C4-2B (cell line): ENCODE measurements around the gene SHB.

Experiments used
- H3K27ac ChIP-seq: fragments of 450-650 bp; 2 replicates; pipeline ENCODE4 v1.5.1; 2017
- CTCF ChIP-seq: fragments of 450-650 bp; conservative IDR thresholded peaks from 2 replicates; pipeline ENCODE4 v1.5.1; 2017; ENCODE audit warnings: mild to moderate bottlenecking
- ZFX ChIP-seq: fragments of 450-650 bp; IDR thresholded peaks from 2 replicates; pipeline ENCODE4 v1.6.1; 2017

SHB gene

DNA sequence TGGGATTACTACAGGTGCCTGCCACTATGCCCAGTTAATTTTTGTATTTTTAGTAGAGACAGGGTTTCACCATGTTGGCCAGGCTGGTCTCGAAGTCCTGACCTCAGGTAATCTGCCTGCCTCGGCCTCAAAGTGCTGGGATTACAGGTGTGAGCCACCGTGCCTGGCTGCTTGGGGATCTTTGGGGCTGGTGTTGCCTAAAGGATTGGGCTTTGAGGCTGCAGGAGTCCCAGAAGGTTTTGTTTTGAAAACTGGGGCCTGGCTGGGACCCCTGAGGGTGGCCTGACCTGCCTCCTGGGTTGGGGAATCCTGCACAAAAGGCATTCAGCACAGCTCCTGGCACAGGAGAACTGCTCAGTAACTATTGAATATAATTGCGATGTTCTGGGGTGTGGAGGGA lies 25.1 kb upstream of the SHB start:
- no peak overlapping the region for H3K27ac ChIP-seq
- TF ChIP-seq ZFX (no peak), CTCF (no peak)

- H3K27ac ChIP-seq: no peak overlapping the region
- no peak for TF ChIP-seq ZFX
These were observed 23.6 kb upstream of the SHB start for GRCh38 chr9:38092656-38093055.

DNA sequence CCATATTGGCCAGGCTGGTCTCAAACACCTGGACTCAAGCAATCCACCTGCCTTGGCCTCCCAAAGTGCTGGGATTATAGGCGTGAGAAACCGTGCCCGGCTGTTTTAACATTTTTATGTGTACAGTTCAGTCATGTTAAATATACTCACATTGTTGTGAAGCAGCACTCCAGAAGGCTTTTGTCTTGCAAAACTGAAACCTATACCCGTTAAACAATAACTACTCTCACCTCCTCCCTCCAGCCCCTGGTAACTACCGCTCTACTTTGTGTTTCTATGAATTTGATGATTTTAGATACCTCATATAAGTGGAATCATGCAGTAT lies 23.1 kb upstream of the SHB start:
- no peak overlapping the region for H3K27ac ChIP-seq
- TF ChIP-seq ZFX (no peak), CTCF (no peak)

GRCh38 chr9:38091310-38092199 lies 22.5 kb upstream of the SHB start:
- TF ChIP-seq CTCF: no peak
- TF ChIP-seq ZFX: no peak
- no peak overlapping the region for H3K27ac ChIP-seq

DNA sequence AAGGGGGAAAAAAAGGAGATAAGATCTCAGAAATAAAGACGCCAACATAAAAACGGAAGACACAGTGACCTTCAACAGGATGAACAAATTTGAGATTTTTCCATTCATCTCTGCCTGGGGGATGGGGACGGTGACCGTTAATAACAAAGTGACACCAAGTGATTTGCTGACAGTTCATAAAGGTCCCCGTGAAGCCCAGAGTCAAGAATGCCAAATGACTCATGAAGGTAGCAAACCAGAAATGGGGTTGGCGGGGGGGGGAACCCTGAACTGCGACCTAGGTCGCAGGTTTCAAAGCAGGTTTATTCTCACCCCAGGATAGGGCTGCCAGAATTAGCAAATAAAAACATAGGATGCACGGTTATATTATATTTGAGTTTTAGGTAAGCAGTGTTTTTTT lies 21.1 kb upstream of the SHB start:
- no peak overlapping the region for H3K27ac ChIP-seq
- TF ChIP-seq ZFX (no peak), CTCF (no peak)

DNA sequence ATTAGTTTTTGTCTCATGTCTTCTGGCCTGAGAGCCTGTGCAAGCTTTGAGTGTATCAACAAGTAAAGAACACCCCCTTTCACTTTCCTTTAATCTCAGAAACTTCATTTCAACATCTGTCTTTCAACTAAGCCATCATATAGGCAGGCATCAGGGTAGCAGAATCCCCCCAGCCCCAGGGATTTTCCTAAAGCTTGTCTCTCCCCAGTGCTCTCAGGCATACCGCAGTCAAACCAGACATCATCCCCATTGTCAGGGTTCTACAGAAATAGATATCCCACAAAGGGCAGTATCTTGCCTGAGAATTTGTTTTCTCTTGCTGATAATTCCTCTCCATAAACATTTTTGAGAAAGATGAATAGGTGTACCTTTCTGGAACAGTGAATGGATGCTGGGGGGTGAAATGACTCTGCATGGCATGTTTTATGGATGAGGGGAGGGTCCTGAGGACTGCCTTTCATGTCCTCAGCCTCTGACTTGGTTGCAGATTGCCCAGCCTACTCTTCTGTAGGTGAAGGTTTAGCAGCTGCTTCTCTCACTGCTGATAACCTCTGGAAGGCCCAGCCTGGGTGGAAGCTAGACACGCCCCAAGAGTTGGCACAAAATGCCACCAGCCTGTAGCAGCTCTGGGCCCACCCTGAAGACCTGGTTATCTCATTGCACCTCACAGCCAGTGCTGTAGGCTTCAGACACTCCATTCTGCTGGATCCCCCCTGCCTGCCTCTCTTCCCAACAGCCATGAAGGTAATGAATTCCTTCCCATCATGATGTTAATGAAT lies 20.5 kb upstream of the SHB start:
- TF ChIP-seq CTCF (no peak), ZFX (no peak)
- no peak overlapping the region for H3K27ac ChIP-seq

- no peak overlapping the region for H3K27ac ChIP-seq
- no peak for TF ChIP-seq ZFX
- peak; percentile 97 for TF ChIP-seq CTCF
These were observed 19.2 kb upstream of the SHB start for GRCh38 chr9:38088006-38088925.
